H9 (cell line): ENCODE results near the gene CACNA1G. TPM values are rescaled to one million over a fixed set of nuclear protein-coding genes. Genes with fewer than 3 reads are reported as not detected.

Experiments used
- DNase-seq: peaks from one replicate; pipeline ENCODE4 v3.0.0-alpha.2; 2017
- H2AFZ ChIP-seq: one replicate; pipeline ENCODE4 v1.6.1; 2013; ENCODE audit warnings: mild to moderate bottlenecking, low read length, control low read depth, moderate library complexity
- H2AK5ac ChIP-seq: 2 replicates; pipeline ENCODE4 v1.6.1; 2013; ENCODE audit warnings: low read length, control low read depth, mixed read lengths; ENCODE audit not compliant: insufficient read length
- H2BK120ac ChIP-seq: one replicate; pipeline ENCODE4 v1.6.1; 2013; ENCODE audit warnings: low read depth, mild to moderate bottlenecking, low read length, control low read depth, inconsistent platforms; ENCODE audit not compliant: poor library complexity, severe bottlenecking
- H2BK12ac ChIP-seq: 2 replicates; pipeline ENCODE4 v1.6.1; 2013; ENCODE audit warnings: low read length, control low read depth, mixed read lengths, low read depth; ENCODE audit not compliant: insufficient read length
- H2BK15ac ChIP-seq: 2 replicates; pipeline ENCODE4 v1.6.1; 2013; ENCODE audit warnings: low read depth, low read length, control low read depth
- H2BK20ac ChIP-seq: one replicate; pipeline ENCODE4 v1.6.1; 2013; ENCODE audit warnings: low read depth, mild to moderate bottlenecking, low read length, control low read depth, inconsistent platforms; ENCODE audit not compliant: poor library complexity, severe bottlenecking
- H2BK5ac ChIP-seq: 2 replicates; pipeline ENCODE4 v1.6.1; 2013; ENCODE audit warnings: low read length, control low read depth, mixed read lengths; ENCODE audit not compliant: insufficient read length
- H3K14ac ChIP-seq: 2 replicates; pipeline ENCODE4 v1.6.1; 2013; ENCODE audit warnings: low read length, control low read depth; ENCODE audit not compliant: insufficient read depth
- H3K18ac ChIP-seq: 2 replicates; pipeline ENCODE4 v1.6.1; 2013; ENCODE audit warnings: low read depth, mild to moderate bottlenecking, mixed read lengths, low read length, control low read depth; ENCODE audit not compliant: insufficient read length
- H3K23ac ChIP-seq: 2 replicates; pipeline ENCODE4 v1.6.1; 2013; ENCODE audit warnings: low read length, control low read depth, mixed read lengths, low read depth; ENCODE audit not compliant: insufficient read length
- H3K23me2 ChIP-seq: 2 replicates; pipeline ENCODE4 v1.6.1; 2013; ENCODE audit warnings: low read depth, mild to moderate bottlenecking, mixed read lengths, low read length, control low read depth; ENCODE audit not compliant: insufficient read length, poor library complexity, severe bottlenecking
- H3K27ac ChIP-seq: 2 replicates; pipeline ENCODE4 v1.5.1; 2013; ENCODE audit warnings: low read length, control low read depth, mixed read lengths, low read depth; ENCODE audit not compliant: insufficient read length
- H3K27me3 ChIP-seq: 2 replicates; pipeline ENCODE4 v1.6.1; 2013; ENCODE audit warnings: low read length, control low read depth, inconsistent platforms; ENCODE audit not compliant: insufficient read depth
- H3K4ac ChIP-seq: 2 replicates; pipeline ENCODE4 v1.6.1; 2013; ENCODE audit warnings: low read depth, mild to moderate bottlenecking, control low read depth, inconsistent platforms, low read length, moderate library complexity
- H3K4me1 ChIP-seq: 2 replicates; pipeline ENCODE4 v1.6.1; 2013; ENCODE audit warnings: low read length, control low read depth, inconsistent platforms; ENCODE audit not compliant: insufficient read depth
- H3K4me2 ChIP-seq: 2 replicates; pipeline ENCODE4 v1.6.1; 2013; ENCODE audit warnings: low read length, control low read depth, mixed read lengths; ENCODE audit not compliant: insufficient read length, insufficient read depth
- H3K56ac ChIP-seq: 2 replicates; pipeline ENCODE4 v1.6.1; 2013; ENCODE audit warnings: low read depth, mild to moderate bottlenecking, mixed read lengths, low read length, control low read depth; ENCODE audit not compliant: insufficient read length
- H3K79me1 ChIP-seq: 2 replicates; pipeline ENCODE4 v1.6.1; 2013; ENCODE audit warnings: low read depth, mild to moderate bottlenecking, moderate library complexity, low read length, control low read depth, inconsistent platforms; ENCODE audit not compliant: insufficient read depth, poor library complexity, severe bottlenecking
- H3K79me2 ChIP-seq: 2 replicates; pipeline ENCODE4 v1.6.1; 2013; ENCODE audit warnings: low read length, control low read depth, inconsistent platforms; ENCODE audit not compliant: insufficient read depth
- H3K9ac ChIP-seq: 2 replicates; pipeline ENCODE4 v1.6.1; 2013; ENCODE audit warnings: low read length, control low read depth, mixed read lengths; ENCODE audit not compliant: insufficient read length; ENCODE audit errors: extremely low read depth
- H3K9me3 ChIP-seq: one replicate; pipeline ENCODE4 v1.6.1; 2013; ENCODE audit warnings: low read depth, low read length, inconsistent platforms; ENCODE audit not compliant: control insufficient read depth
- H3T11ph ChIP-seq: one replicate; pipeline ENCODE4 v1.6.1; 2013; ENCODE audit warnings: mild to moderate bottlenecking, low read length, control low read depth, inconsistent platforms
- H4K20me1 ChIP-seq: one replicate; pipeline ENCODE4 v1.6.1; 2013; ENCODE audit not compliant: control insufficient read depth, insufficient read length, insufficient read depth
- H4K5ac ChIP-seq: 2 replicates; pipeline ENCODE4 v1.6.1; 2013; ENCODE audit warnings: low read depth, mild to moderate bottlenecking, mixed read lengths, low read length, control low read depth; ENCODE audit not compliant: insufficient read length
- H4K8ac ChIP-seq: replicated peaks from 2 replicates; pipeline ENCODE4 v1.6.1; 2013; ENCODE audit warnings: low read length, control low read depth, mixed read lengths, low read depth; ENCODE audit not compliant: insufficient read length
- H4K91ac ChIP-seq: 2 replicates; pipeline ENCODE4 v1.6.1; 2013; ENCODE audit warnings: low read depth, mild to moderate bottlenecking, moderate library complexity, mixed read lengths, low read length, control low read depth; ENCODE audit not compliant: insufficient read length
- H3K27ac Mint-ChIP-seq, 3 experiments: 2 replicates in 2 of 3; 3 replicates in 1 of 3; pipeline ENCODE4 v1.8.0; 2020 to 2021; ENCODE audit warnings: mixed read lengths in 3 of 3, mild to moderate bottlenecking in 1 of 3, moderate library complexity in 1 of 3
- H3K27me3 Mint-ChIP-seq: 2 replicates; pipeline ENCODE4 v1.8.0; 2021; ENCODE audit warnings: low read depth, mild to moderate bottlenecking, moderate library complexity, mixed read lengths
- H3K36me3 Mint-ChIP-seq, 3 experiments: 2 replicates in 2 of 3; 3 replicates in 1 of 3; pipeline ENCODE4 v1.8.0; 2020 to 2021; ENCODE audit warnings: low read depth in 3 of 3, mixed read lengths in 3 of 3; ENCODE audit not compliant: insufficient read depth in 1 of 3
- H3K4me1 Mint-ChIP-seq, 2 experiments: 2 replicates each; pipeline ENCODE4 v1.8.0; 2020; ENCODE audit warnings: mixed read lengths in 2 of 2
- H3K4me3 Mint-ChIP-seq, 2 experiments: 2 replicates in 1 of 2; 3 replicates in 1 of 2; pipeline ENCODE4 v1.8.0; 2020 to 2021; ENCODE audit warnings: mild to moderate bottlenecking in 2 of 2, mixed read lengths in 2 of 2, moderate library complexity in 1 of 2
- H3K9me3 Mint-ChIP-seq, 2 experiments: 2 replicates in 1 of 2; 3 replicates in 1 of 2; pipeline ENCODE4 v1.8.0; 2020; ENCODE audit warnings: mild to moderate bottlenecking in 2 of 2, mixed read lengths in 2 of 2, moderate library complexity in 1 of 2
- WGBS: extraction: QIAGEN DNeasy Blood & Tissue Kit; methylation state at CpG from one replicate; pipeline ENCODE4 v1.1.7; 2013; ENCODE audit warnings: missing lambda C conversion rate, low lambda C conversion rate, mixed read lengths; ENCODE audit not compliant: insufficient read length; ENCODE audit errors: extremely low coverage; 5-methylcytosine and 5-hydroxymethylcytosine counted together
- total RNA-seq: library from RNA; stranded (reverse); gene quantifications from 2 replicates; pipeline ENCODE4 v1.2.1, GENCODE V29; 2021
- TF ChIP-seq, protein P1 (sequence below): fragments of 200-600 bp; sonication (generic); conservative IDR thresholded peaks from 3 replicates; pipeline ENCODE4 v1.8.0; 2021; ENCODE audit warnings: antibody characterized with exemption, mild to moderate bottlenecking

Gene CACNA1G
- total RNA-seq, 1 experiment from 2014 or later = 1.5 TPM

GRCh38 chr17:50560931-50561745, 623 bp downstream of the CACNA1G start:
- no peak overlapping the region for H2BK20ac ChIP-seq
- peak overlapping the region; percentile 14 to 82 for H3K4me3 Mint-ChIP-seq

More at GRCh38 chr17:50560931-50561745, 623 bp downstream of the CACNA1G start:
- Histone ChIP-seq H4K5ac (no peak overlapping the region), H3K9ac (no peak overlapping the region), H2BK12ac (no peak overlapping the region), H3K23ac (no peak overlapping the region), H3K4ac (no peak overlapping the region), H3K79me2 (no peaks in the 10 kb centered on the region), H4K8ac (no peak overlapping the region), H2AFZ (no peak overlapping the region), H4K20me1 (no peaks in the 10 kb centered on the region), H3K4me2 (peak overlapping the region; percentile 74), H2BK120ac (no peak overlapping the region), H3K18ac (no peak overlapping the region), H3K27ac (no peak overlapping the region), H3K27me3 (peaks cover 48% of the 10 kb centered on the region), H3T11ph (no peak overlapping the region), H3K4me1 (peaks cover 2% of the 10 kb centered on the region; the same call in 1 of the 2 replicates), H4K91ac (no peak overlapping the region), H3K79me1 (no peaks in the 10 kb centered on the region), H2AK5ac (no peak overlapping the region), H2BK15ac (no peak overlapping the region), H3K9me3 (no peaks in the 10 kb centered on the region), H3K23me2 (peaks cover 26% of the 10 kb centered on the region), H2BK5ac (no peak overlapping the region), H3K14ac (no peak overlapping the region), H3K56ac (no peak overlapping the region)
- no peak overlapping the region for H3K27ac Mint-ChIP-seq
- peaks cover 25 to 51% of the 10 kb centered on the region in 2 experiments for H3K4me1 Mint-ChIP-seq
- peaks cover 86% of the 10 kb centered on the region for H3K27me3 Mint-ChIP-seq
- peak; percentile 51 for DNase-seq
- H3K36me3 Mint-ChIP-seq = no peaks in the 10 kb centered on the region; a peak in 1 of 7 replicates
- H3K9me3 Mint-ChIP-seq = no peaks in the 10 kb centered on the region
- TF ChIP-seq, protein P1, sequence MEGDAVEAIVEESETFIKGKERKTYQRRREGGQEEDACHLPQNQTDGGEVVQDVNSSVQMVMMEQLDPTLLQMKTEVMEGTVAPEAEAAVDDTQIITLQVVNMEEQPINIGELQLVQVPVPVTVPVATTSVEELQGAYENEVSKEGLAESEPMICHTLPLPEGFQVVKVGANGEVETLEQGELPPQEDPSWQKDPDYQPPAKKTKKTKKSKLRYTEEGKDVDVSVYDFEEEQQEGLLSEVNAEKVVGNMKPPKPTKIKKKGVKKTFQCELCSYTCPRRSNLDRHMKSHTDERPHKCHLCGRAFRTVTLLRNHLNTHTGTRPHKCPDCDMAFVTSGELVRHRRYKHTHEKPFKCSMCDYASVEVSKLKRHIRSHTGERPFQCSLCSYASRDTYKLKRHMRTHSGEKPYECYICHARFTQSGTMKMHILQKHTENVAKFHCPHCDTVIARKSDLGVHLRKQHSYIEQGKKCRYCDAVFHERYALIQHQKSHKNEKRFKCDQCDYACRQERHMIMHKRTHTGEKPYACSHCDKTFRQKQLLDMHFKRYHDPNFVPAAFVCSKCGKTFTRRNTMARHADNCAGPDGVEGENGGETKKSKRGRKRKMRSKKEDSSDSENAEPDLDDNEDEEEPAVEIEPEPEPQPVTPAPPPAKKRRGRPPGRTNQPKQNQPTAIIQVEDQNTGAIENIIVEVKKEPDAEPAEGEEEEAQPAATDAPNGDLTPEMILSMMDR = no peak
- no CpG with 5 or more reads among the region's 88 CpGs for WGBS
